Measurements from ENCODE around the gene DHX30.
A peak's percentile ranks its signal among the peaks of the same experiment; 100 is the strongest.
"Not testable (repeated sequence)": the region's sequence is repeated elsewhere in the genome, so short reads cannot be mapped to it uniquely, and the experiment has no call there.

Gene DHX30, protein sequence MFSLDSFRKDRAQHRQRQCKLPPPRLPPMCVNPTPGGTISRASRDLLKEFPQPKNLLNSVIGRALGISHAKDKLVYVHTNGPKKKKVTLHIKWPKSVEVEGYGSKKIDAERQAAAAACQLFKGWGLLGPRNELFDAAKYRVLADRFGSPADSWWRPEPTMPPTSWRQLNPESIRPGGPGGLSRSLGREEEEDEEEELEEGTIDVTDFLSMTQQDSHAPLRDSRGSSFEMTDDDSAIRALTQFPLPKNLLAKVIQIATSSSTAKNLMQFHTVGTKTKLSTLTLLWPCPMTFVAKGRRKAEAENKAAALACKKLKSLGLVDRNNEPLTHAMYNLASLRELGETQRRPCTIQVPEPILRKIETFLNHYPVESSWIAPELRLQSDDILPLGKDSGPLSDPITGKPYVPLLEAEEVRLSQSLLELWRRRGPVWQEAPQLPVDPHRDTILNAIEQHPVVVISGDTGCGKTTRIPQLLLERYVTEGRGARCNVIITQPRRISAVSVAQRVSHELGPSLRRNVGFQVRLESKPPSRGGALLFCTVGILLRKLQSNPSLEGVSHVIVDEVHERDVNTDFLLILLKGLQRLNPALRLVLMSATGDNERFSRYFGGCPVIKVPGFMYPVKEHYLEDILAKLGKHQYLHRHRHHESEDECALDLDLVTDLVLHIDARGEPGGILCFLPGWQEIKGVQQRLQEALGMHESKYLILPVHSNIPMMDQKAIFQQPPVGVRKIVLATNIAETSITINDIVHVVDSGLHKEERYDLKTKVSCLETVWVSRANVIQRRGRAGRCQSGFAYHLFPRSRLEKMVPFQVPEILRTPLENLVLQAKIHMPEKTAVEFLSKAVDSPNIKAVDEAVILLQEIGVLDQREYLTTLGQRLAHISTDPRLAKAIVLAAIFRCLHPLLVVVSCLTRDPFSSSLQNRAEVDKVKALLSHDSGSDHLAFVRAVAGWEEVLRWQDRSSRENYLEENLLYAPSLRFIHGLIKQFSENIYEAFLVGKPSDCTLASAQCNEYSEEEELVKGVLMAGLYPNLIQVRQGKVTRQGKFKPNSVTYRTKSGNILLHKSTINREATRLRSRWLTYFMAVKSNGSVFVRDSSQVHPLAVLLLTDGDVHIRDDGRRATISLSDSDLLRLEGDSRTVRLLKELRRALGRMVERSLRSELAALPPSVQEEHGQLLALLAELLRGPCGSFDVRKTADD

DNA sequence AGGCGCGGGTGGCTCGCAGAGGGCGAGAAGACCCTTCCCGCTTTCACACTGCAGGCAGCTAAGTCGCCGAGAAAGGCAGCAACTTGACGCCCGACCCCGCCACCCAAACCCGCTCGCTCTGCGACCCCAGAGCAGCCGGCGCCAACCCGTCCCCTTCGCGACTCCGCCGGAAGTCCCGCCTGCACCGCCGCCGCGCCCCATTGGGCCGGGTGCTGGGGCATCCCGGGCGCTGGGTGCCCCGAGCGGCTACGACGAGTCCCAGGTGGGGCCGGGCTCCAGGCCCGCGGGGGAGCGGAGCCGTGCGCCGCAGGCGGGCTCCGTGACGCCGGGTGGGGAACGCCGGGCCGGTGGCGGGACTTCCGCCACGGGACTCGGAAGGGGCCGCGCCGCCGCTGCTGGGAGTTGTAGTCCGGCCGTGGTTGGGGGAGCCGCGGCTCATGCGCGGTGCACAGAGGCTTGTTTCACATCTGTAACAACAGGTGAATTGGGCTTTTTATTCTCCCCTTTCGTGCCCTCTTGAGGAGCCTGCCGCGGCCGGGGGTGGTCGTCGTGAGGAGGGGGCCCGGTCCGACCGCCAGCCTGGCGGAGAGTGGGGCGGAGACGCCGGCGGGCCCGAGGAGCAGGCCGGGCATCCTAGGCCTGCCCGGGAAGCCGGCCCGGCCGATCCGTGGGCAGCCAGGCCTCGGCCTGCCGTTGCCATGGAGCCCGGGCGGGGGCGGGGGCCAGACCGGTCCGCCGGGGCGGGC, at the start of gene DHX30:
Gene DHX30, plus strand, starts transcription at position 405 of the 746 bp plus-strand sequence. CDS start 7,546 bp downstream, outside the sequence.
- peak; percentile 66 for DNase-seq (ENCODE audit: low read depth, low spot score)

DNA sequence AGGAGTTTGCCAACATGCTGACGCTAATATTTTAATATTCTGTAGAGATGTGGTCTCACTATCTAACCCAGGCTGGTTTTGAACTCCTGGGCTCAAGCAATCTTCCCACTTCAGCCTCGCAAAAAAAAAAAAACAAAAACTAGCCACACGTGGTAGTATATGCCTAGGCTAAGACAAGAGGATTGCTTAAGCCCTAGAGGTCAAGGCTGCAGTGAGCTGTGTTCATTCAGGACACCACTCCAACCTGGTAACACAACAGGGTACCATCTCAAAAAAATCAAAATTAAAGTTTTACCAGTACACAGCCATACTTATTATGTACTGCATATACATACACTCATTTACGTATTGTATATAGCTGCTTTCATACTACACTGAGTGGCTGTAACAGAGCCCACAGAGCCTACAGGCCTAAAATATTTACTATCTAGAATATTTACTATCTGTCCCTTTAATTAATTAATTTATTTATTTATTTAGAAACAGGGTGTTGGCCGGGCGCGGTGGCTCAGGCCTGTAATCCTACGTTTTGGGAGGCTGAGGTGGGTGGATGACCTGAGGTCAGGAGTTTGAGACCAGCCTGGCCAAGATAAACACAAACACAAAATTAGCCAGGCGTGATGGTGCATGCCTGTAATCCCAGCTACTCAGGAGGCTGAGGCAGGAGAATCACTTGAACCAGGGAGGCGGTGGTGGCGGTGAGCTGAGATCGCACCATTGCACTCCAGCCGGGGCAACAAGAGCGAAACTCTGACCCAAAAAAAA, 44.5 kb upstream of the DHX30 start:
- DNase-seq (ENCODE audit: low read depth, low spot score) = no peak

DNA sequence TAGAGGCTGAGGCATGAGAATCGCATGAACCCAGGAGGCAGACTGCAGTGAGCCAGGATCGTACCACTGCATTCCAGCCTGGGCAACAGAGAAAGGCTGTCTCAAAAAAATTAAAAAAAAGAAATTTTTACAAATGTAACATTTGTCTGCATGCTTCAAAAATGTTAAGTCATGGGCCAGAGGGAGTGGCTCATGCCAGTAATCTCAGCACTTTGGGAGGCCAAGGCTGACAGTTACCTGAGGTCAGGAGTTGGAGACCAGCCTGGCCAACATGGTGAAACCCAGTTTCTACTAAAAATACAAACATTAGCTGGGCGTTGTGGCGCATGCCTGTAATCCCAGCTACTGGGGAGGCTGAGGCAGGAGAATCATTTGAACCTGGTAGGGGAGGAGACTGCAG, 42.7 kb upstream of the DHX30 start:
- not testable (repeated sequence) for DNase-seq (ENCODE audit: low read depth, low spot score)

DNA sequence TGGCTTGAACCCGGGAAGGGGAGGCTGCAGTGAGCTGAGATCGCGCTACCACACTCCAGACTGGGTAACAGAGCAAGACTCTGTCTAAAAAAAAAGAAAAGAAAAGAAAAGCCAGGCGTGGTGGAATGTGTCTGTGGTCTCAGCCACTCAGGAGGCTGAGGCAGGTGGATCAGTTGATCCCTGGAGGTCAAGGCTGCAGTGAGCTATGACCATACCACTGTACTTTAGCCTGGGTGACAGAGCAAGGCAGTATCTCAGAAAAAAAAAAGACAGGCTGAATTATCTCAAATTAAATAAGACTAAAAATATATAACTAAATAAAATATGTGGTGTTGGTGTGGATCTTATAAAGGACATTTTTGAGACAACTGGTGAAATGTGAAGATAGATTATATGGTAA, 41.9 kb upstream of the DHX30 start:
- no peak for DNase-seq (ENCODE audit: low read depth, low spot score)

DNA sequence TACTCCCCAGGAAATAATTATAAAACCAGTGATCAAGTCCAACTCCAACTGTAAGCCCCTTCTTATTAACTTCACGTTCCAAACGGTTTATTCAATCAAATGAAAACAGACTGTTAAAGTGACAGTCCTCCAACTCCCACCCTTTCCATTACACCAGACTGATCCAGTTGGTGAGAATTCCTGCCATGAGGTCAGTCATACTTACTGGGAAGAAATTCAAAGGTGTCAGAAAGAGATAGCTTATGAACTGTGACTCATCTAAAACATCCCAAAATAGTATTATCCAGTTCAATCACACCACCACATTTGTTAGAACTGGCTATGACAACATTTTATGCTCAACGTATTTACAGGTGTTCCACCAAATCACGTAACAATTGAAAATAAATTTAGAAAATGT, 40.7 kb upstream of the DHX30 start:
- no peak for DNase-seq (ENCODE audit: low read depth, low spot score)

DNA sequence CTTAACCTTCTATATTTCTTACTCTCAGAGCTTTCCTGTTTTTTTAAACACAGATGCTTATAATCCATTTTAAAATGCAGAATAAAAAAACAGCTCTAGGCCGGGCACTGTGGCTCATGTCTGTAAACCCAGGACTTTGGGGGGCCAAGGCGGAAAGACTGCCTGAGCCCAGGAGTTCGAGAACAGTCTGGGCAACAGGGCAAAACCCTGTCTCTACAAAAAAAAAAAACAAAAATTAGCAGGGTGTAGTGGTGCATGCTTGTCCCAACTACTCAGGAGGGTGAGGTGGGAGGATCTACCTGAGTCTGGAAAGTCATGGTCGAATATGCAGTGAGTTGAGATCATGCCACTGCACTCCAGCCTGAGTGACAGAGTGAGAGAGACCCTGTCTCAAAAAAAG, 36.8 kb upstream of the DHX30 start:
- DNase-seq (ENCODE audit: low read depth, low spot score) = no peak

DNA sequence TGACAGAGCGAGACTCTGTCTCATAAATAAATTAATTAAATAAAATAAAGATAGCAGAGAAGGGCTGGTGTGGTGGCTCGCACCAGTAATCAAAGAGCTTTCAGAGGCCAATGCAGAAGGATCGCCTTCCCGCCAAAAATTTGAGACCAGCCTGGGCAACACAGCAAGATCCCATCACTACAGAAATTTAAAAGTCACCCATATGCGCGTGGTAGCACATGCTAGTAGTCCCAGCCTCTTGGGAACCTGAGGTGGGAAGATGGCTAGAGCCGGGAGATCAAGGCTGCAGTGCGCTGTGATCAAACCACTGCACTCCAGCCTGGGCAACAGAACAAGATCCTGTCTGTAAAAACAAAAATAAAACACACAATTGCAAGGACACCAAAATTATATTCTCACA, 30.9 kb upstream of the DHX30 start:
- no peak for DNase-seq (ENCODE audit: low read depth, low spot score)

DNA sequence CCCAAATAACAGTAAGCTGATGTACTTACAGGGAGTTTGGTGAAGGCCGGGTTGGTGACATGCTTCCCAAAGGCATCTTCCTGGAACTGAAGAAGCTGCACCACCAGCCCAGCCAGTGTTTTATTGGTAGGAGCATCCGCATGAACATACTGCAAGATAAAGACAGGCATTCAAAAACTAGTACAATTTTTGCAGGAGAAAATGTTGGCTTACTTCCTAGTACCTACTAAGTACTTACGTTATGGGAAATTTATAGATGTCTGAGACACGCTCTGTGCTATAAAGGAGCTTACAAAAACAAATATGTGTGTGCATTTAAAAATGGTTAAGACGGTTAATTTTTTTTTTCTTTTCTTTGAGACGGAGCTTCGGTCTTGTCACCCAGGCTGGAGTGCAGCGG, 30.1 kb upstream of the DHX30 start:
- no peak for DNase-seq (ENCODE audit: low read depth, low spot score)

DNA sequence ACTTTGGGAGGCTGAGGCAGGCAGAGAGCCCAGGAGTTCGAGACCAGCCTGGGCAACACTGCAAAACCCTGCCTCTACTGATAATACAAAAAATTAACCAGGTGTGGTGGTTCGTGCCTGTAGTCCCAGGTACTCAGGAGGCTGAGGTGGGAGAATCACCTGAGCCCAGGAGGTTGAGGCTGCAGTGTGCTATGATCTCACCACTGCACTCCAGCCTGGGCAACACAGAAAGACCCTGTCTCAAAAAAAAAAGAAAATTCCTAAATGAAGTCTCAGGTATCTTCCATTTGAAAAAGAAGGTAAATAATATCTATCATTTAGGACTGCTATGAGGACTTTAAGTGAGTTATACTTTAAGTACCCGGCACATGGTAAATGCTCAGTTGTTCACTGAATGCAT, 24.2 kb upstream of the DHX30 start:
- no peak for DNase-seq (ENCODE audit: low read depth, low spot score)

DNA sequence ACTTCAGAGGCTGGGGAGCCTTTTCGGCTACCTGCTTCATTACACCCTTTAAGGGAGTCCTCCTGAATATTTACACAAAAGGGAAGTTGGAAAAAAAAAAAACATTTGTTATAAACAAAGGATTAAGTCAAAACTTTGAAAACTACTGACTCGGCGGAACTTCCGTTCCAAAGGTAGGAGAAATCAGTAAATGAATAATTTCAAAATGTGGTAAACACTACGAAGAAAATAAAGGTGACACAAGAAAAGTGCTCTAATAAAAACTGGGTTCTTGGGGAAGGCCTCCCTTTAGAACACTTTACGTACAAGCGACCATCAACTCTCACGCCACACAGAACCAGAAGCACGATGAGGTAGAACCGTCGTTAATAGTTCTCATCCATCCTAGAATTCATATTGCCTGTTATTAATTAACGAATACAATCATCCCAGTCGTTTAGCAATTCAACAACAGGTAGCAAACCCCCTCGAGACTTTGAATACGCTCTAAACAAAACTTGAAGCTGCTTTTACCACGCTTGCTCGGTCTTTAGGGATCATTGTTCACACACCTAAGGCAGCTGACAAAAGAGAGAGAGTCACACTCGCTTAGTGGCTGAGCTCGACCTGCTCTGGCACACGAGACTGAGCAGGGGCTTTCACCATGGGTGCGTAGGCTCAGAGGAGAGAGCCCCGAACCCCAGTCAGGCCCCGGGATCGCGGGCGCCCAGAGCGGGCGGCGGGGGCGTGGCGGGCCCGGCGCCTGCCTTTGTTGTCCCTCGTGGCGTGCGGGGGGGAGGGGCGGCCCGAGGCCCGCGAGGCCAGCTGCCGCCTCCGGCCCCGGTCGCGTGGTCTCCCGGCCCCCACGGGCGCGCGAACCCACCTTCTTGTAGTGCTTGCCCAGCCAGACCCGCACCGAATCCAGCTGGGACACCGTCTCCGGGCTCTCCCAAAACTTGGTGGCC, 21.9 kb upstream of the DHX30 start:
- DNase-seq (ENCODE audit: low read depth, low spot score) = peak; percentile 35

DNA sequence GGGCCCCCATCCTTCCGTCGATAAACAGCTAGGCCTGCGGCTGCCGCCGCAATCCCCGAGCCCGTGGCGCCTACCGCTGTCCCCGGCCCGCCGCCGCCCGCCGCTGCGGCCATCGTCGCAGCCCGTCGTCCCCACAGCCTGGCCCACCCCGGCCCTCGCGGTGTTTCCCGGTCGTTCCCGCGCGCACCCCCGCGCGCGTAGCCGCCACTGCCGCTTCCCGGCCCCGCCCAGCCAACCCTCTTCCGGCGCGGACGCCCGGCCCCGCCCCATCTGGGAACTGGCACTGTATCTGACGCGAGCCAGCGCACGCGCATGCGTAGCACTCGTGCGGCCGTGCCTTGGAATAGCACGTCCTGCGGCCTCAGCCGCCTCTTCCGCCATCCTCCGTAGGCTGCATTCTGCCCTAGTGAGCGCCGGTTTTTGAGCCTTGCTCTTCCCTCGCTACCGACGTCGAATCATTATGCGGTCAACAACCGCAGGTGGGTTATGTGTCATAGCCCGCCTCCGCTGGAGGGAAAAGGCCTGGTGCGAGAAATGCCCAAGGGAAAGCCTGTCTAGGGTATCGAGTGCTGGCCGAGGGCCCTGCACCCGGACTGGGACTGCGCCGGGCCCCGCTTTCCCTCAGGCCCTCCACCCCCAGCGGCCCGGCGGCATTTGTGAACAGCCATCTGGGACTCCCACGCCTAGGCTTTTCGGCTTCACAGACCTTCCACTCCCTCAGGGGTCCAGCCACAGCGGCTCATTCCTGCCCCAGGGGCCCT, 21.1 kb upstream of the DHX30 start, which contains the start of gene SMARCC1:
Gene SMARCC1, minus strand, starts transcription at position 209 of the 761 bp plus-strand sequence. Its CDS starts 96 bp downstream, at position 113.
- DNase-seq (ENCODE audit: low read depth, low spot score) = peak; percentile 92

DNA sequence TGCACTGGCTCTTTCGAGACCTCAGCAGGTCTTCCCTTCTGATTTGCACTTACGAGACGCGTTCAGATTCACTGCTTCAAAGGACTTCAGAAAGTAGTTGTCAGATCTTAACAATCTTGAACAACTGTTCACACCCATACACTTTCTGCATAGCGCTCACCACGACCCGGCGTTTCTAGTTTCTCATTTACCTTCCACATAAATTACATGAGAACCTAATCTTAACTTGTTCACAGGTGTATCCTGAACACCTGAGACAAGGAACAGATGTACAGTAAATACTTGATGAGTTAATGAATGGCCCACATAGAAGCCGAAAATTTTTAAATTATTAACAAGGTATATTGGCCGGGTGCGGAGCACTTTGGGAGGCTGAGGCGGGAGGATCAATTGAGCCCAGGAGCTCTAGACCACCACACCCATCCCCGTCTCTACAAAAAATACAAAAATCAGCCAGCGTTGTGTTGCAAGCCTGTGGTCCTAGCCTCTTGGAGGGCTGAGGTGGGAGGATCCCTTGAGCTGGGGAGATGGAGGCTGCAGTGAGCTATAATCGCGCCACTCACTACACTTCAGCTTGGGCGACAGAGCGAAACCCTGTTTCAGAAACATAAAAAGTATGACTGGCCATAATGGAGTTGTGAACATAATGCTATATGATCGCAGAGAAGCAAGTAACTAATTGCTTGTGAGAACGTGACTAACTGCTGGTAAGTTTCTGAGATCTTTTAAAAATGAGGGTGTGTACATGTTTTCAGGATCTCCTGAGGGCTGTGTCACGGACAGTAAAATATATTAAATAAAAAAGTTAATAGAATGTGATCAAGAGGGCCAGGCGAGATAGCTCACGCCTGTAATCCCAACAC, 20.3 kb upstream of the DHX30 start:
- DNase-seq (ENCODE audit: low read depth, low spot score) = no peak

DNA sequence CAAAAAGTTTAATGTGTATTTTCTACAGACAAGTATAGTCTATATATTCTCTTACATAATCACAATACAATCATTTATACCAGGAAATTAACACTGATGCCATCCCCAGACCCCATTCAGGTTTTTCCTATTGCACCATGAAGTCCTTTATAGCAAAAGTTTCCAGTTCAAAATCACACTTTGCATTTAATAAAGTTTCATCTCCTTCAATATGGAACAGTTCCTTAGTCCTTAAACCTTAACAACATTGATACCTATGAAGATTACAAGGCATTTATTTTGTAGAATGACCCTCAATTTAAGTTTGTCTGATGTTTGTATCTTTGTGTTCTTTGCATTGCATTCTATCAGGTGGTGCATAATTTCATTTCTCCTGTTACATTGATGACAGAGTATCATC, 19.3 kb upstream of the DHX30 start:
- DNase-seq (ENCODE audit: low read depth, low spot score) = no peak

DNA sequence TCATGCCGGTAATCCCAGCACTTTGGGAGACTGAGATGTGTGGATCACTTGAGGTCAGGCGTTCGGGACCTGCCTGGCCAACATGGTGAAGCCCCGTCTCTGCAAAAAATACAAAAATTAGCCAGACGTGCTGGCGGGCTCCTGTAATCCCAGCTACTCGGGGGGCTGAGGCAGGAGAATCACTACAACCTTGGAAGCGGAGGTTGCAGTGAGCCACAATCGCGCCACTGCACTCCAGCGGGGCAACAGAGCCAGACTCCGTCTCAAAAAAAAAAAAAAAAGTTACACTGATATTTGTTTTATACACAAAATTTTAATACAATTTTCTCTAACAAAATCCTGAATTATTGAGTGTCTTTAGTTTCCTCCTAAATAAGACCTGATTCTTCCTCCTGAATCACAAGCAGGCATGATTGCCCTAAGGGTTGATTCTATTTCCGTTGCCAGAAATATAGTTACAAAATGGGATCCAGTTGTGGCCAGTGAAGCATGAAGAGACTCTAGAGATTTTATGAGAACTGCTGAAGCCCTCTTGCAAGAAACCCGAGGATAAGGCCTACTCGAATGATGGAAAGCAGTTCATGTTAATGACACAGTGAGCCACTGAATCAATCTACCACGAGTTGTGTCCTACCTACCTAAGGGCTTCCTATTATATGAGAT, 11.6 kb upstream of the DHX30 start:
- no peak for DNase-seq (ENCODE audit: low read depth, low spot score)

DNA sequence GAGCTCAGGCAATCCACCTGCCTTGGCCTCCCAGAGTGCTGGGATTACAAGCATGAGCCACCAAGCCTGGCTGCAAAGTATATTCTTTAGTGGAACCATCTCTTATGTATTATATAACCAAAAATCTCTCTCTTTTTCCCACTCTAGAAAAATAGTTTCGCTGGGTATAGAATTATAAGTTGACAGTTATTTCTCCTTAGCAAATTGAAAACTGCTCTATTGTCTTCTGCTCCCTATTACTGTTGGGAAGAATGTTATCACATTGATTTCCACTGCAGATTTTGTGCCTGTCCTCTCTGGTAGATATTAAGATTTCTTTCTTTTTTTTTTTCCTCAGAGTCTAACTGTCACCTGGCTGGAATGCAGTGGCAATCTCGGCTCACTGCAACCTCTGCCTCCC, 10.2 kb upstream of the DHX30 start:
- DNase-seq (ENCODE audit: low read depth, low spot score) = no peak

DNA sequence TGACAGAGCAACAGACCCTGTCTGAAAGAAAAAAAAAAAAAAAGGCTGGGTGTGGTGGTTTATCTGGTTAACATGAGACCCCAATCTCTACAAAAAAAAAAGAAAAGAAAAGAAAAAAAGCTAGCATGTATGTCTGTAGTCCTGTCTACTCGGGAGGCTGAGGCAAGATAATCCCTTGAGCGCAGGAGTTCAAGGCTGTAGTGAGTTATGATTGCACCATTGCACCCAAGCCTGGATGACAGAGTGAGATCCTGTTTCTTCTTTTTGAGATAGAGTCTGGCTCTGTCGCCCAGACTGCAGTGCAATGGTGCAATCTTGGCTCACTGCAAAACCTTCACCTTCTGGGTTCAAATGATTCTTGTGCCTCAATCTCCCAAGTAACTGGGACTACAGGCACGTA, 8.4 kb upstream of the DHX30 start:
- DNase-seq (ENCODE audit: low read depth, low spot score) = no peak

DNA sequence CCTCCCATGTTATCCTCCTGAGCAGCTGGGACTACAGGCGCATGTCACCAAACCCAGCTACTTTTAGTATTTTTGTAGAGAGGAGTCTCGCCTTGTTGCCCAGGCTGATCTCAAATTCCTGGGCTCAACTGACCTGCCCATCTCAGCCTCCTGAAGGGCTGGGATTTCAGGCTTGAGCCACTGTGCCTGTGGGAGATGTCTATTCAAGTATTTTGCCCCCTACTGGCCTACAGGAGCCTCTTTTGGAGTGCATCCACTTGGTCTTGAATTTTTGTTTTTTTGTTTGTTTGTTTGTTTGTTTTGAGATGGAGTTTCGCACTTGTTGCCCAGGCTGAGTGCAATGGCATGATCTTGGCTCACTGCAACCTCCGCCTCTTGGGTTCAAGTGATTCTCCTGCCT, 3.2 kb upstream of the DHX30 start:
- no peak for DNase-seq (ENCODE audit: low read depth, low spot score)

Data from activated naive CD8-positive, alpha-beta T cell treated with anti-CD3 and anti-CD28 coated beads, Interleukin-2, amount 50 U/mL, for 16 hours (primary cell).